Measurements from ENCODE around the gene AP4B1. TPM values are rescaled to one million over a fixed set of nuclear protein-coding genes. Genes with fewer than 3 reads are reported as not detected.

The AP4B1 gene
- total and polyA plus RNA-seq, 9 of the 15 experiments (the other 6 are each of a cell fraction or from before 2014, with no cell fraction given): 15.8 to 36.5 (median 24.6) TPM

DNA sequence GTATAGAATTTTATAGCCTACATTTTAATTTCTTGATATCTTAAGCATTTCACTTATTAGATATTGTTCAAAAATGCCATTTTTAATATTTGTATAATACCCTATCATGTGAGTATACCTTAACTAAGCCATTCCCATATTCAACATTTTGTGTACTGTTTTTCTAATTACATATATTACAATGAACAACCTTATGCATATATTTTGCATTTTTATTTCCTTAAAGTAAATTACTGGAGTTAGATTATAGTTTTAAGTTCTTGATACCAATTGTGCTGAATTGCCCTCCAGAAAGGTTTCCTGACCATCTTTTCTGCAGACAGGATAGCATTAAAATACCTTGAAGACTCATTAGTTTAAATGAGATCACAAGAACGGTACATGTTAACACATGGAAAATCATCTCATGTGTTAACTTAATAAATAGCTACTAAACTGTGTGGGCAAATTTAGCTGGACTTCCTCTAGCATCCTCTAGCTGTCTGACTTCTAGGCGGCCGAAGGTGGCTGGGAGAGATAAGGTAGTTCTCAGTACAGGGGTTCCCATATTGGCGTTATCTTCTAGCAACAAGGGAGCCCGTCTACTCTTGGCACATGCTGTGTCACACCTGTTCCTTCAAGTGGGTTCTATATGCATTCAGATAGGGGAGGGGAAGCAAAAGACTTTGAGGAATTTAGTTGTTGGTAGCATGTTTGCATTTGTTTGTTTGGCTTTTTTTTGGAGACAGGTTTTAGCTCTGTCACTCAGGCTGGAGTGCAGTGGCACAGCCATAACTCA, 9.5 kb upstream of the AP4B1 start (continued):
- TF ChIP-seq, protein P1, sequence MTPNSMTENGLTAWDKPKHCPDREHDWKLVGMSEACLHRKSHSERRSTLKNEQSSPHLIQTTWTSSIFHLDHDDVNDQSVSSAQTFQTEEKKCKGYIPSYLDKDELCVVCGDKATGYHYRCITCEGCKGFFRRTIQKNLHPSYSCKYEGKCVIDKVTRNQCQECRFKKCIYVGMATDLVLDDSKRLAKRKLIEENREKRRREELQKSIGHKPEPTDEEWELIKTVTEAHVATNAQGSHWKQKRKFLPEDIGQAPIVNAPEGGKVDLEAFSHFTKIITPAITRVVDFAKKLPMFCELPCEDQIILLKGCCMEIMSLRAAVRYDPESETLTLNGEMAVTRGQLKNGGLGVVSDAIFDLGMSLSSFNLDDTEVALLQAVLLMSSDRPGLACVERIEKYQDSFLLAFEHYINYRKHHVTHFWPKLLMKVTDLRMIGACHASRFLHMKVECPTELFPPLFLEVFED (CRISPR knock-in tag; conservative IDR thresholded peaks at IDR 0.05): no peak
- no peak for TF ChIP-seq ATF1 (CRISPR knock-in tag; IDR thresholded peaks at IDR 0.05)
- peak; percentile 44 for TF ChIP-seq ATF1 (tag; IDR thresholded peaks at IDR 0.05)
- no peak for TF ChIP-seq HDAC8 (tag; IDR thresholded peaks at IDR 0.05)
- peak; percentile 78 for TF ChIP-seq ZNF274 (IDR thresholded peaks at IDR 0.05; ENCODE audit: borderline replicate concordance, low read depth, low read length)
- no peak; the same call in 1 of the 2 replicates for TF ChIP-seq ZNF668 (CRISPR knock-in tag; IDR thresholded peaks at IDR 0.05)
- TF ChIP-seq, protein P2, sequence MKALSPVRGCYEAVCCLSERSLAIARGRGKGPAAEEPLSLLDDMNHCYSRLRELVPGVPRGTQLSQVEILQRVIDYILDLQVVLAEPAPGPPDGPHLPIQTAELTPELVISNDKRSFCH (CRISPR knock-in tag; IDR thresholded peaks at IDR 0.05): no peak
- TF ChIP-seq, protein P2 (tag; IDR thresholded peaks at IDR 0.05): peak; percentile 90
- no peak for TF ChIP-seq RFX1 (IDR thresholded peaks at IDR 0.05)
- TF ChIP-seq ARNT (IDR thresholded peaks at IDR 0.05): peak; percentile 93 to 97
- no peak for TF ChIP-seq ZNF76 (CRISPR knock-in tag; IDR thresholded peaks at IDR 0.05; ENCODE audit: borderline replicate concordance)
- TF ChIP-seq, protein P3, sequence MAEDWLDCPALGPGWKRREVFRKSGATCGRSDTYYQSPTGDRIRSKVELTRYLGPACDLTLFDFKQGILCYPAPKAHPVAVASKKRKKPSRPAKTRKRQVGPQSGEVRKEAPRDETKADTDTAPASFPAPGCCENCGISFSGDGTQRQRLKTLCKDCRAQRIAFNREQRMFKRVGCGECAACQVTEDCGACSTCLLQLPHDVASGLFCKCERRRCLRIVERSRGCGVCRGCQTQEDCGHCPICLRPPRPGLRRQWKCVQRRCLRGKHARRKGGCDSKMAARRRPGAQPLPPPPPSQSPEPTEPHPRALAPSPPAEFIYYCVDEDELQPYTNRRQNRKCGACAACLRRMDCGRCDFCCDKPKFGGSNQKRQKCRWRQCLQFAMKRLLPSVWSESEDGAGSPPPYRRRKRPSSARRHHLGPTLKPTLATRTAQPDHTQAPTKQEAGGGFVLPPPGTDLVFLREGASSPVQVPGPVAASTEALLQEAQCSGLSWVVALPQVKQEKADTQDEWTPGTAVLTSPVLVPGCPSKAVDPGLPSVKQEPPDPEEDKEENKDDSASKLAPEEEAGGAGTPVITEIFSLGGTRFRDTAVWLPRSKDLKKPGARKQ (CRISPR knock-in tag; IDR thresholded peaks at IDR 0.05): no peak
- peak in 1 of 2 experiments; percentile 83; a peak in 2 of 4 replicates for TF ChIP-seq TEAD1 (CRISPR knock-in tag; IDR thresholded peaks at IDR 0.05)
- TF ChIP-seq, protein P4, sequence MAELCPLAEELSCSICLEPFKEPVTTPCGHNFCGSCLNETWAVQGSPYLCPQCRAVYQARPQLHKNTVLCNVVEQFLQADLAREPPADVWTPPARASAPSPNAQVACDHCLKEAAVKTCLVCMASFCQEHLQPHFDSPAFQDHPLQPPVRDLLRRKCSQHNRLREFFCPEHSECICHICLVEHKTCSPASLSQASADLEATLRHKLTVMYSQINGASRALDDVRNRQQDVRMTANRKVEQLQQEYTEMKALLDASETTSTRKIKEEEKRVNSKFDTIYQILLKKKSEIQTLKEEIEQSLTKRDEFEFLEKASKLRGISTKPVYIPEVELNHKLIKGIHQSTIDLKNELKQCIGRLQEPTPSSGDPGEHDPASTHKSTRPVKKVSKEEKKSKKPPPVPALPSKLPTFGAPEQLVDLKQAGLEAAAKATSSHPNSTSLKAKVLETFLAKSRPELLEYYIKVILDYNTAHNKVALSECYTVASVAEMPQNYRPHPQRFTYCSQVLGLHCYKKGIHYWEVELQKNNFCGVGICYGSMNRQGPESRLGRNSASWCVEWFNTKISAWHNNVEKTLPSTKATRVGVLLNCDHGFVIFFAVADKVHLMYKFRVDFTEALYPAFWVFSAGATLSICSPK (IDR thresholded peaks at IDR 0.05; ENCODE audit: borderline replicate concordance): peak; percentile 26; the same call in 1 of the 2 replicates
- peak; percentile 77; the same call in 1 of the 2 replicates for TF ChIP-seq ZKSCAN8 (CRISPR knock-in tag; IDR thresholded peaks at IDR 0.05)
- no peak for TF ChIP-seq HDGF (IDR thresholded peaks at IDR 0.05)
- TF ChIP-seq EHMT2 (IDR thresholded peaks at IDR 0.05): peak; percentile 93
- TF ChIP-seq SRSF1 (IDR thresholded peaks at IDR 0.05; ENCODE audit: low read depth, low read length): no peak
- TF ChIP-seq MCM3 (IDR thresholded peaks at IDR 0.05): no peak
- no peak for TF ChIP-seq NR4A1 (CRISPR knock-in tag; IDR thresholded peaks at IDR 0.05)
- TF ChIP-seq NR4A1 (tag; IDR thresholded peaks at IDR 0.05): peak; percentile 79
- TF ChIP-seq MAFF (IDR thresholded peaks at IDR 0.05; ENCODE audit: low read length): peak; percentile 74
- TF ChIP-seq GTF2A2 (tag; IDR thresholded peaks at IDR 0.05): no peak
- TF ChIP-seq BMI1 (IDR thresholded peaks at IDR 0.05; ENCODE audit: low read length): no peak
- TF ChIP-seq DPF2 (IDR thresholded peaks at IDR 0.05): peak; percentile 100
- no peak for TF ChIP-seq ZNF134 (CRISPR knock-in tag; conservative IDR thresholded peaks at IDR 0.05)

Data from K562 (cell line).